ENCODE results near the gene PARP1.
A peak's percentile ranks its signal among the peaks of the same experiment; 100 is the strongest.
"Not testable (repeated sequence)": the region's sequence is repeated elsewhere in the genome, so short reads cannot be mapped to it uniquely, and the experiment has no call there.

The PARP1 gene

GRCh38 chr1:226428791-226429461 lies 21.0 kb upstream of the PARP1 start:
- DNase-seq (ENCODE audit: low spot score): no peak

GRCh38 chr1:226428348-226428747 lies 20.5 kb upstream of the PARP1 start:
- no peak for DNase-seq (ENCODE audit: low spot score)

DNA sequence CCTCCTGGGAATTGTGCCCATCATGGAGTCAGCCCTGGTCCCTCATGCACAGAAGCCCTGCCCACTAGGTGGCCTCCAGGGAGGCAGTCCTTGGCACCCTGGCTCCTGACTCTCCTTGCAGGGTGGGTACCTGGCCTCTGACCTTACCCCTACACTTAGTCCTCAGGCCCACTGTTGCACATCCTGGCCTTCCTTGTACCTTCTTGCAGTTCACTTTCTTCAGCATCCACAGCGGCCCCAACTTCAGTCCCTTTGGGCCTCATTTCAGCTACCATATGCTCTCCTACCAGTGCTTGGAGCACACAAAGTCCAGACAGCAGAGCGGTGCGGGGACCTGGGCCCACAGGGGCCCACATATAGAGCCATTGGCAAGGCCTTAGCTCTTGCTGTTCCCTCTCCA lies 19.2 kb upstream of the PARP1 start:
- no peak for DNase-seq (ENCODE audit: low spot score)

DNA sequence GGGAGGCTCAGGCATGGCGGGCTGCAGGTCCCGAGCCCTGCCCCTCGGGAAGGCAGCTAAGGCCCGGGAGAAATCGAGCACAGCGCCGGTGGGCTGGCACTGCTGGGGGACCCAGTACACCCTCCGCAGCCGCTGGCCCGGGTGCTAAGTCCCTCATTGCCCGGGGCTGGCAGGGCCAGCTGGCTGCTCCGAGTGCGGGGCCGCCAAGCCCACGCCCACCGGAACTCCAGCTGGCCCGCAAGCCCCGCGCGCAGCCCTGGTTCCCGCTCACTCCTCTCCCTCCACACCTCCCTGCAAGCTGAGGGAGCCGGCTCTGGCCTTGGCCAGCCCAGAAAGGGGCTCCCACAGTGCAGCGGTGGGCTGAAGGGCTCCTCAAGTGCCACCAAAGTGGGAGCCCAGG lies 18.5 kb upstream of the PARP1 start:
- DNase-seq (ENCODE audit: low spot score): not testable (repeated sequence)

GRCh38 chr1:226425431-226426031 lies 17.6 kb upstream of the PARP1 start:
- DNase-seq (ENCODE audit: low spot score): no peak

GRCh38 chr1:226425004-226425378 lies 17.1 kb upstream of the PARP1 start:
- DNase-seq (ENCODE audit: low spot score): no peak

GRCh38 chr1:226424221-226425003 lies 16.5 kb upstream of the PARP1 start:
- peak; percentile 74 for DNase-seq (ENCODE audit: low spot score)

- no peak for DNase-seq (ENCODE audit: low spot score)
Observed at GRCh38 chr1:226422478-226422877, 14.6 kb upstream of the PARP1 start.

DNA sequence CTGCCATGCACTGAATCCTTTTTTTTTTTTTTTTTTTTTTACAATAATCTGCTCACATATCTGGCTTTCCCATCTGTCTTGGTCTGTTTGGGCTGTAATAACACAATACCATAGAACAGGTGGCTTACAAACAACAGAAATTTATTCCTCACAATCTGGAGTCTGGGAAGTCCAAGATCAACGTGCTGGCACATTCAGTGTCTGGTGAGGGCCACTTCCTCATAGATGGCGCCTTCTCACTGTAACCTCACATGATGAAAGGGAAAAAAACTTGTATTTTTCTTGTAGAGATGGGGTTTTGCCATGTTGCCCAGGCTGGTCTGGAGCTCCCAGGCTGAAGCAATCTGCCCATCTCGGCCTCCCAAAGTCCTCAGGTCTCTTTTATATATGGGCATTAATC lies 13.0 kb upstream of the PARP1 start:
- no peak for DNase-seq (ENCODE audit: low spot score)

- no peak for DNase-seq (ENCODE audit: low spot score)
Observed at GRCh38 chr1:226420328-226420727, 12.4 kb upstream of the PARP1 start.

- peak; percentile 61 for DNase-seq (ENCODE audit: low spot score)
Observed at GRCh38 chr1:226419284-226420029, 11.6 kb upstream of the PARP1 start.

DNA sequence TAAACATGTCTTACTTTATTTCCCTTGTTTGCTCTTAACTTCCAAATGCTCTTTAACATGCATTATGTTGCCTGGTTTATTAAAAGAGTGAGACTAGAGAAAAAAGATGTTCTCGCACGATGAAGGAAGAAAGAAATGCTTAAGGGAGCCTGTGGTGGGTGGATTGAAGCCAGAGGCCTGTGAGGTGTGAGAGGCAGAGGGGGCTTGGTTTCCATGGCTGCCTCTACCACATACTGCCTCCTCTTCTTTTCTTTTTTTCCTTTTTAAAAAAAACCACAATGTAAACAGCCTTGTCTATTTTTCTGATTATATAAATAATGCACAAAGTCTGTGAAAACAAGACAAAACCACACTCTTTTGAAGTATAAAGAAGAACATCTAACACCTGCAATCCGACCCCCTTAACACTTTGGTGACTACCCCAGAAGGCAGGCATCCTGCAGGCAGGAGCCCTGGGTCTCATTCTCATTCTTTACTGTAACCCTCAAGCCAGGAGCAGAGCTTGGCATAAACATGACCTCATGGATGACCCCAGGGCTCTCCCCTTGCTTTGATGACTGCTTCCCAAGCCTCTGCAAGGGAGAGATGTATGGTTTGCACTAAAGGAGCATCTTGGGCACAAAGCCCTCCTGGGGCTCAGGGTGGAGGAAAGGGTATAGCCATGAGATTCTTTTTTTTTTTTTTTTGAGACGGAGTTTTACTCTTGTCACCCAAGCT lies 10.1 kb upstream of the PARP1 start:
- DNase-seq (ENCODE audit: low spot score): no peak

DNA sequence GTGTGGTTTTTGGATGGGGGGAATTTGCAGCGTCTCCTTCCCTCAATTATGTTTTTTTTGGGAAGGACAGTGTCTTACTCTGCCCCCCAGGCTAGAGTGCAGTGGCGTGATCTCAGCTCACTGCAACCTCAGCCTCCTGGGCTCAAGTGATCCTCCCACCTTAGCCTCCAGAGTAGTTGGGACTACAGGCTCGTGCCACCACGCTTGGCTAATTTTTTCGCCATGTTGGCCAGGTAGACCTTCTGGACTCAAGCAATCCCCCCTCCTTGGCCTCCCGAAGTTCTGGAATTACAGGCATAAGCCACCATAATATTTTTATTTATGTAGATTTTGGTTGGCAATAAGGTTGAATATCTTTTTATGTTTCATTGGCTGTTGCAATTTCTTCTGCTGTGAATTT lies 9.5 kb upstream of the PARP1 start:
- DNase-seq (ENCODE audit: low spot score): no peak

DNA sequence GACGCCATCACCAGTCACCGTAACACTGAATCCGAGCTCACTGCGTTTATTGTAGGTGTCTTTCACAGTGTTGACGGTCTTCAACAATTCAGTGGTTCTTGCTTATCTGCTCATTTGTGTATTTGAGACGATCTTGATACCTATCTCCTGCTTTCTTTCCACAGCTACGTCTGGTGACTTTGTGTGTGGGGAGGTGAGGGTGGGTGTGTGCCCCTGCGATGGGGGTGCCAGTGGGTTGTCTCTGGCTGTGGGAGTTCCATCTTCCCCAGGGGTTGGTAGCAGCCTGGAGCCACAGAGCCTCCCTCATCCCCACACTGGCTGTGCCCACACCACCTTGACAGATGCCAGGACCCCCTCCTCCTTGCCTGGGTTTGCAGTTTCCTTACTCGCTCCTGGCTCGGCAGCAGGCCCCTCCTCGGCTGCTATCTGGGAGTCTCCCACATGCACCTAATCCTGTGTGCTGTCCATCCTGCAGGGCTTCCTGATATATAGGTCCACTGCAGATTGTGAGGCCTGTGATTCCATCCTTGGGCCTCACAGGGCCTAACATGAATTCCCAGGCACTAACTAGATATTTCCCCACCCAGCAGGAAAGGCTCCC lies 6.3 kb upstream of the PARP1 start:
- no peak for DNase-seq (ENCODE audit: low spot score)

- no peak for DNase-seq (ENCODE audit: low spot score)
Observed at GRCh38 chr1:226411619-226412018, 3.7 kb upstream of the PARP1 start.

DNA sequence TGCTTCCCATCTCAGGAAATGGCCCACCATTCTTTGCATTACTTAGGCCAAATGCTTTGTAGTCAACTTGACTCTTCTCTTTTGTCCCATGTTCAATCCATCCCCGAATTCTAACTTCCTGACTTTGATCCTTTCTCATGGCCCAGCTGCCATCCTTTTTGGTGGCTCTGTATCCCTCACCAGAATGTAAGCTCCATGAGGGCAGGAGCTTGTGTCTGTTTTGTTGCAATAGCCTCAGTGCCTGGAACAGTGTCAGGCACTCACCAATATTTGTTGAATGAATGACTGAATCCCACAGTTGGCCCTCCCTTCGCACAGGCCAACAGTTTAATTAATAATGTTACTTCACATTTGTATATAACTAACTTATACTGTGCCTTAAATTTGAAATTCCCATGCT lies 3.1 kb upstream of the PARP1 start:
- no peak for DNase-seq (ENCODE audit: low spot score)

- no peak for DNase-seq (ENCODE audit: low spot score)
Observed at GRCh38 chr1:226409392-226409791, 1.5 kb upstream of the PARP1 start.

- no peak for DNase-seq (ENCODE audit: low spot score)
Observed at GRCh38 chr1:226408285-226409184, 642 bp upstream of the PARP1 start.

DNA sequence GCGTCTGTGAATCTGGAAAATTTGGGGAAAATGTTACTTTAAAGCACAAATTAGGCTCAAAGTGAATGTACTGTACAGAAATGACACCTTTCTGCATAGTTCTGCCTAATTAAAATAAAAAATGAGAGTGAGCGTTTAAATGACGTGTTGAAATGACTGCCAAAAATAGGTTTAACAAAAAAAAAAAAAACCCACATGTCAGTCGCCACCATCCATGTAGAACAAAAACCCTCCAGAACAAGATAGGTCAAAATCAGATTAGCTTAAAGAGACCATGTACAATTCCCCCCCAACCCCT lies 745 bp downstream of the PARP1 start:
- DNase-seq (ENCODE audit: low spot score): no peak

- no peak for DNase-seq (ENCODE audit: low spot score)
Observed at GRCh38 chr1:226406401-226406881, 1.5 kb downstream of the PARP1 start.

Data from pons (tissue), 1 donor.